ENCODE data around the gene STK10. TPM values are rescaled to one million over a fixed set of nuclear protein-coding genes. Genes with fewer than 3 reads are reported as not detected.

The STK10 gene
- polyA plus RNA-seq, 2 of the 4 experiments (the other 2 are of a cell fraction) = 4.3 to 13.1 TPM

- H3K9me3 ChIP-seq = no peaks in the 10 kb centered on the region
- no peak overlapping the region for H3K27ac ChIP-seq
- 81% methylated on average over 9 of the region's 9 CpGs for WGBS (ENCODE audit: missing lambda C conversion rate)
- TF ChIP-seq HOXB5 (CRISPR knock-in tag; IDR thresholded peaks at IDR 0.05) = no peak
- peak; percentile 88; the same call in 1 of the 2 replicates for TF ChIP-seq ESRRA (IDR thresholded peaks at IDR 0.05; ENCODE audit: borderline replicate concordance, low read length)
- H3K4me1 ChIP-seq = no peaks in the 10 kb centered on the region
- FAIRE-seq (no peak), ATAC-seq (no peak), DNase-seq (ENCODE audit: low read depth in 1 of 2, low spot score in 1 of 2) (no peak)
- ChIA-PET POLR2A (no interaction called here), CTCF (interaction anchor here (0.6 kb wide), 2 partner anchors 651 to 732 kb away, joined by 3 to 4 read pairs; no protein-coding TSS in a partner anchor)
- no peak overlapping the region for H3K4me2 ChIP-seq
- H3K4me3 ChIP-seq = no peak overlapping the region
Observed at GRCh38 chr5:172117977-172118701, 69.9 kb downstream of the STK10 start.

- ChIA-PET CTCF (interaction anchor here (1.6 to 3.2 kb wide), 5 partner anchors 8 to 203 kb away, joined by 3 to 15 read pairs (median 4); partner anchors contain the start of gene STK10), POLR2A (no interaction called here)
- 0 out of 3 replicates have a peak, but pooled peaks cover 4% of the 10 kb centered on the region for H3K4me1 ChIP-seq
- H3K4me3 ChIP-seq = no peak overlapping the region
- ATAC-seq = no peak
- TF ChIP-seq HMGXB4 (CRISPR knock-in tag; IDR thresholded peaks at IDR 0.05; ENCODE audit: borderline replicate concordance) (no peak), FOSL2 (IDR thresholded peaks at IDR 0.05) (no peak), FOSL2 (CRISPR knock-in tag; IDR thresholded peaks at IDR 0.05) (no peak), BCL3 (IDR thresholded peaks at IDR 0.05) (no peak), CEBPB (IDR thresholded peaks at IDR 0.05) (no peak), EP300 (IDR thresholded peaks at IDR 0.05) (no peak), KDM1A (IDR thresholded peaks at IDR 0.05; ENCODE audit: low read depth) (no peak)
- 97% methylated on average over 4 of the region's 4 CpGs for WGBS (ENCODE audit: missing lambda C conversion rate)
- H3K27ac ChIP-seq = no peak overlapping the region
- H3K4me2 ChIP-seq = no peak overlapping the region
- no peaks in the 10 kb centered on the region for H3K9me3 ChIP-seq
- FAIRE-seq = no peak
- DNase-seq (ENCODE audit: low read depth in 1 of 2, low spot score in 1 of 2) = no peak
Observed at GRCh38 chr5:172115541-172115982, 72.5 kb downstream of the STK10 start.

GRCh38 chr5:172114875-172115422 is 73.1 kb downstream of the STK10 start:
- ATAC-seq = no peak
- H3K27ac ChIP-seq = no peak overlapping the region
- FAIRE-seq = no peak
- 0 out of 3 replicates have a peak, but pooled peaks cover 4% of the 10 kb centered on the region for H3K4me1 ChIP-seq
- POLR2A ChIA-PET = no interaction called here
- H3K9me3 ChIP-seq = no peaks in the 10 kb centered on the region
- 93% methylated on average over 16 of the region's 16 CpGs for WGBS (ENCODE audit: missing lambda C conversion rate)
- H3K4me3 ChIP-seq = no peak overlapping the region
- TF ChIP-seq HDAC2 (IDR thresholded peaks at IDR 0.05) (no peak), EP300 (IDR thresholded peaks at IDR 0.05) (no peak), FOSL2 (IDR thresholded peaks at IDR 0.05) (no peak), FOSL2 (CRISPR knock-in tag; IDR thresholded peaks at IDR 0.05) (no peak)
- no peak for DNase-seq (ENCODE audit: low read depth in 1 of 2, low spot score in 1 of 2)
- H3K4me2 ChIP-seq = no peak overlapping the region
- CTCF ChIA-PET = interaction anchor here (1.6 to 3.2 kb wide), 4 partner anchors 7 to 203 kb away, joined by 3 to 15 read pairs (median 5); partner anchors contain the start of gene STK10

GRCh38 chr5:172113036-172113435 is 75.0 kb downstream of the STK10 start:
- Histone ChIP-seq H3K4me1 (peaks cover 6% of the 10 kb centered on the region), H3K4me3 (no peak overlapping the region), H3K9me3 (no peaks in the 10 kb centered on the region), H3K4me2 (no peak overlapping the region), H3K27ac (no peak overlapping the region)
- no peak for DNase-seq (ENCODE audit: low read depth in 1 of 2, low spot score in 1 of 2)
- ChIA-PET POLR2A (interaction anchor here (0.6 kb wide), 1 partner anchor 75 kb away, joined by 3 read pairs; the partner anchor contains the start of gene STK10), CTCF (interaction anchor here (0.7 kb wide), 1 partner anchor 43 kb away, joined by 5 read pairs; no protein-coding TSS in a partner anchor)
- WGBS (ENCODE audit: missing lambda C conversion rate) = 96% methylated on average over 7 of the region's 7 CpGs
- FAIRE-seq = no peak
- TF ChIP-seq RARB (CRISPR knock-in tag; IDR thresholded peaks at IDR 0.05) = no peak
- TF ChIP-seq MYC (IDR thresholded peaks at IDR 0.05; ENCODE audit: borderline replicate concordance, low read length) = no peak
- TF ChIP-seq HOXA7 (CRISPR knock-in tag; IDR thresholded peaks at IDR 0.05) = no peak
- TF ChIP-seq ATOH8 (CRISPR knock-in tag; IDR thresholded peaks at IDR 0.05; ENCODE audit: low read depth) = no peak
- TF ChIP-seq TP53 (CRISPR knock-in tag; IDR thresholded peaks at IDR 0.05) = no peak
- no peak for TF ChIP-seq TFCP2L1 (CRISPR knock-in tag; IDR thresholded peaks at IDR 0.05)
- TF ChIP-seq CEBPB (IDR thresholded peaks at IDR 0.05) = no peak
- no peak for TF ChIP-seq BCL3 (IDR thresholded peaks at IDR 0.05)
- TF ChIP-seq BHLHE40 (IDR thresholded peaks at IDR 0.05; ENCODE audit: low read depth, low read length) = no peak
- no peak for ATAC-seq
